SU-DHL-6 (cell line): ENCODE data around the gene C2orf92.

Experiments
- EZH2phosphoT487 ChIP-seq: fragments of 200-600 bp; sonication (generic), shearing (Covaris generic); conservative IDR thresholded peaks from 2 replicates; pipeline ENCODE4 v1.6.1; 2018; ENCODE audit warnings: mild to moderate bottlenecking, antibody characterized with exemption, low read length, moderate library complexity, mixed read lengths
- TF ChIP-seq, protein P1 (sequence below): fragments of 200-600 bp; sonication (generic); IDR thresholded peaks from one replicate; pipeline ENCODE4 v1.5.1; 2017; ENCODE audit warnings: antibody characterized with exemption, mild to moderate bottlenecking, low read length, moderate library complexity; ENCODE audit not compliant: insufficient read depth, poor library complexity, severe bottlenecking

- TF ChIP-seq, protein P1, sequence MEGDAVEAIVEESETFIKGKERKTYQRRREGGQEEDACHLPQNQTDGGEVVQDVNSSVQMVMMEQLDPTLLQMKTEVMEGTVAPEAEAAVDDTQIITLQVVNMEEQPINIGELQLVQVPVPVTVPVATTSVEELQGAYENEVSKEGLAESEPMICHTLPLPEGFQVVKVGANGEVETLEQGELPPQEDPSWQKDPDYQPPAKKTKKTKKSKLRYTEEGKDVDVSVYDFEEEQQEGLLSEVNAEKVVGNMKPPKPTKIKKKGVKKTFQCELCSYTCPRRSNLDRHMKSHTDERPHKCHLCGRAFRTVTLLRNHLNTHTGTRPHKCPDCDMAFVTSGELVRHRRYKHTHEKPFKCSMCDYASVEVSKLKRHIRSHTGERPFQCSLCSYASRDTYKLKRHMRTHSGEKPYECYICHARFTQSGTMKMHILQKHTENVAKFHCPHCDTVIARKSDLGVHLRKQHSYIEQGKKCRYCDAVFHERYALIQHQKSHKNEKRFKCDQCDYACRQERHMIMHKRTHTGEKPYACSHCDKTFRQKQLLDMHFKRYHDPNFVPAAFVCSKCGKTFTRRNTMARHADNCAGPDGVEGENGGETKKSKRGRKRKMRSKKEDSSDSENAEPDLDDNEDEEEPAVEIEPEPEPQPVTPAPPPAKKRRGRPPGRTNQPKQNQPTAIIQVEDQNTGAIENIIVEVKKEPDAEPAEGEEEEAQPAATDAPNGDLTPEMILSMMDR, result no peak
- no peak for TF ChIP-seq EZH2phosphoT487
Measured at GRCh38 chr2:97724501-97724900, 55.0 kb downstream of the C2orf92 start.
